ENCODE measurements around the gene CST3.

DNA sequence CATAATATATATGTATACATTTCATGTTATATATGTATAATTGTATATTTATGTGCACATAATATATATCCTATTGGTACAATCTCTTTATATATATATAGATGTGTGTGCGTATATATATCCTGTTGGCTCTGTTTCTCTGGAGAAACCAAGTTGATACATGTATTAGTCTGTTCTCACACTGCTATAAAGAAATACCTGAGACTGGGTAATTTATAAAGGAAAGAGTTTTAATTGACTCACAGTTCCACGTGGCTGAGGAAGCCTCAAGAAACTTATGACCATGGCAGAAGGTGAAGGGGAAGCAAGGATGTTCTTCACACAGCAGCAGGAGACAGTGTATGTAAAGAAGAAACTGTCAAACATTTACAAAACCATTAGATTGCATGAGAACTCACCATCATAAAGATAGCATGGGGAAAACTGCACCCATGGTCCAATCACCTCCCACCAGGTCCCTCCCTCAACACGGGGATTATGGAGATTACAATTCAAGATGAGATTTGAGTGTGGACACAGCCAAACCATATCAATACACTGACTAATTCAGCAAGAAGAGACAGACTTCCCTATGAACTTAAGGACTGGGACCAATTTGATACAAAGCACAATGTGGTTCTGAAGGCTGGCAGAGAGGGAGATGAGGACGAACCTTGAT, 14.0 kb downstream of the CST3 start:
- TF ChIP-seq POLR2AphosphoS5 (IDR thresholded peaks at IDR 0.05; ENCODE audit: low read depth, low read length): no peak
- TF ChIP-seq SIN3A (IDR thresholded peaks at IDR 0.05; ENCODE audit: borderline replicate concordance, insufficient read depth, low read length): no peak

Measured in PFSK-1 (cell line).